Naive thymus-derived CD8-positive, alpha-beta T cell (primary cell): ENCODE measurements around the gene CHSY1. TPM values are rescaled to one million over a fixed set of nuclear protein-coding genes. Genes with fewer than 3 reads are reported as not detected.

Source experiments
- ATAC-seq, 2 donors: fragments of 150-1000 bp; cut with Tn5 transposase in 1 of 2; sonication (Bioruptor Pico), chemical (Tn5 transposase) in 1 of 2; 1 replicate in 1 of 2; 2 replicates in 1 of 2; pipeline ENCODE4 v1.10.0; 2021; ENCODE audit warnings: mild to moderate bottlenecking in 2 of 2, moderate library complexity in 2 of 2
- POLR2A ChIA-PET: fragments of 350-600 bp; sonication (Branson Sonifier 250); formaldehyde crosslinking; loops from one replicate; lab custom pipeline; 2021; ENCODE audit warnings: antibody characterized with exemption; lab: Charles Lee
- DNase-seq, 10 donors: peaks; one replicate each; pipeline versions ENCODE4 v3.0.0 to v3.0.0-alpha.2; 2020 to 2022
- H3K27ac Mint-ChIP-seq, 10 donors: one replicate each; pipeline ENCODE4 v1.8.0; 2020 to 2022; ENCODE audit warnings: mild to moderate bottlenecking in 10 of 10, mixed read lengths in 10 of 10, moderate library complexity in 4 of 10, inconsistent platforms in 1 of 10
- H3K27me3 Mint-ChIP-seq, 5 donors: one replicate each; pipeline ENCODE4 v1.8.0; 2021 to 2022; ENCODE audit warnings: mixed read lengths in 5 of 5
- H3K36me3 Mint-ChIP-seq, 3 donors: one replicate each; pipeline ENCODE4 v1.8.0; 2020 to 2022; ENCODE audit warnings: mixed read lengths in 3 of 3, mild to moderate bottlenecking in 2 of 3, inconsistent platforms in 1 of 3
- H3K4me1 Mint-ChIP-seq, 4 donors: one replicate each; pipeline ENCODE4 v1.8.0; 2021 to 2022; ENCODE audit warnings: mixed read lengths in 4 of 4
- H3K4me3 Mint-ChIP-seq, 10 donors: one replicate each; pipeline ENCODE4 v1.8.0; 2020 to 2022; ENCODE audit warnings: mild to moderate bottlenecking in 10 of 10, mixed read lengths in 10 of 10, moderate library complexity in 6 of 10, inconsistent platforms in 1 of 10
- H3K9me3 Mint-ChIP-seq, 9 donors: one replicate each; pipeline ENCODE4 v1.8.0; 2020 to 2022; ENCODE audit warnings: mixed read lengths in 9 of 9, mild to moderate bottlenecking in 3 of 9, inconsistent platforms in 1 of 9, moderate library complexity in 1 of 9
- polyA plus RNA-seq, 3 donors: library from polyadenylated mRNA; unstranded; fragments of 300-500 nt; fragmentation: Illumina TruSeq; gene quantifications; one replicate each; pipeline ENCODE4 v1.2.3, GENCODE V29; 2021
- total RNA-seq, 8 experiments: library from RNA in 2 of 8; stranded (reverse) in 2 of 8; gene quantifications; one replicate each; pipeline ENCODE4 v1.2.3 and lab custom pipeline; 2021 to 2026

Gene CHSY1
- total and polyA plus RNA-seq, 5 experiments from 2014 or later = 0.96 to 12.9 (median 1.7) TPM

DNA sequence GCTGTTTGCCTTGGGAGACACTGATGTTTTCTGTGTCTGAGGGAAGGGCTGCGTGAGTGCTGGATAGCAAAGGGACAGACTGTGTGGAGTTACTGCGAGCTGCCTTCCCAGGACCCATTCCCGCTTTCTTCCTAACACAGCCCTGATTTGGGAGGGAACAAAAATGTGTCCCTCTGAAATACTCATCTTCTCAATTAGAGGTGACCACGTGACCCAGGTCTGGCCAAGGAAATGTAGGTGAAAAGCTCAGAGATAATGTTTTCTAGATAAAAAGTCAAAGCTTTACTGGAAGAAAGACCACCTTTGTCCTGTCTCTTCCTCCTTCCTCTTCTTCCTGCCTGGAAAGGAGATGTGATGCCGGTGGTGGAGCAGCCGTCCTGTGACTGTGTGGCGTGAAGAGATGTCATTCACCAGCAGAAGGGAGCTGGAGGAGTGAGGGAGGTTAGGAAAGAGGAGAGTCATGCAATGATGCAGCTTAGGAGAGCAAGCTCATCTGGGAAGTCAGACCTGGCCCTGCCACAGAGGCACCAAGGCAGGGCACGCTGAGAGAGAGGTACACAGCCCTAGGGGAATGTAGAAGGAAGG is 105.6 kb downstream of the CHSY1 start:
- Mint-ChIP-seq H3K4me1 (peaks cover 2 to 12% (median 8%) of the 10 kb centered on the region in 4 donors), H3K27ac (no peak overlapping the region), H3K4me3 (no peak overlapping the region), H3K27me3 (no peaks in the 10 kb centered on the region), H3K9me3 (no peaks in the 10 kb centered on the region), H3K36me3 (no peaks in the 10 kb centered on the region)
- no peak for ATAC-seq
- POLR2A ChIA-PET = no interaction called here
- DNase-seq = no peak

DNA sequence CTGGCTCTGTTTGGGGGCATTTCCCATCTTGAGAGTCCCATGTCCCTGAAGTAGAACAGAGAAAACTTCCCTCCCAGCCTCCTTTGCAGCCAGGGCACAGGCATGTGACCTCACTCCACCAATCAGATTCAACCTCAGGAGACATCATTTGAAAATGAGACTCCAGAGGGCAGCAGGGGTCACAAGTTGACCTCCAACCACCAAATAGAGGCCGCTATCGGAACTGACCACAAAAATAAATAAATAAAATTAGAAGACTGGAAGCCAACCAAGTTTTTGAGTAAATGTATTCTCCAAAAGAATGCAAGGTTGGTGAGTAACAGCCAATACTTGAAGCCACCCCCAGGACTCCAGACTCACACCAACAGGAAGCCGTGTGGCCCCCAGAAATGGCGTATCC is 106.5 kb downstream of the CHSY1 start:
- H3K27ac Mint-ChIP-seq = no peak overlapping the region
- POLR2A ChIA-PET = no interaction called here
- H3K36me3 Mint-ChIP-seq = no peaks in the 10 kb centered on the region
- H3K4me3 Mint-ChIP-seq = no peak overlapping the region
- peaks cover 0 to 8% (median 5%) of the 10 kb centered on the region in 4 donors for H3K4me1 Mint-ChIP-seq
- no peak for ATAC-seq
- H3K9me3 Mint-ChIP-seq = no peaks in the 10 kb centered on the region
- H3K27me3 Mint-ChIP-seq = no peaks in the 10 kb centered on the region
- DNase-seq = no peak

GRCh38 chr15:101143321-101143720 is 108.5 kb downstream of the CHSY1 start:
- no peaks in the 10 kb centered on the region for H3K9me3 Mint-ChIP-seq
- ATAC-seq (no peak), DNase-seq (no peak)
- peaks cover 0 to 14% (median 4%) of the 10 kb centered on the region in 4 donors for H3K4me1 Mint-ChIP-seq
- H3K36me3 Mint-ChIP-seq = no peaks in the 10 kb centered on the region
- H3K4me3 Mint-ChIP-seq = no peak overlapping the region
- no peak overlapping the region for H3K27ac Mint-ChIP-seq
- H3K27me3 Mint-ChIP-seq = no peaks in the 10 kb centered on the region
- POLR2A ChIA-PET = no interaction called here

DNA sequence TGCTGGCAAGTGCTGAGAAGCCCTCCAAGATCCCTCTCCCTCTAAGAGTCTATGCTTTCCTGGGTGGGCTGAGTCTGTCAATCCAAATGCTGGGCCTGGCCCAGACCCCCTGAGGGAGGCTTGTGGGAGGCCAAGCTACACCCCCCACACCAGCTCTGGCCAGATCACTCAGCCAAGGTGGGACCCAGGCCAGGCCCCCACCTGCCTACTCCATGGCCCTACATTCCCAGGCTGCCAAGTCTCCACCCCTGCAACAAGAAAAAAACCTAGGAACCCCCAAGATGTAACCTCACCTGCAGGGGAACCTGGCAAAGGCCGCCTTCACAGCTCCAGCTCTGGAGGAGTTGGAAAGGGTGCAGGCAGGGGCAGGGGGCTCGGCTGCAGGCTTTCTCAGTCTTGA is 109.1 kb downstream of the CHSY1 start:
- Mint-ChIP-seq H3K27ac (no peak overlapping the region), H3K4me3 (no peak overlapping the region), H3K9me3 (no peaks in the 10 kb centered on the region), H3K36me3 (no peaks in the 10 kb centered on the region), H3K4me1 (peaks cover 2 to 18% (median 6%) of the 10 kb centered on the region in 4 donors), H3K27me3 (no peaks in the 10 kb centered on the region)
- ATAC-seq (no peak), DNase-seq (no peak)
- POLR2A ChIA-PET = interaction anchor here (0.6 kb wide), 1 partner anchor 94 kb away, joined by 4 read pairs; no protein-coding TSS in a partner anchor

DNA sequence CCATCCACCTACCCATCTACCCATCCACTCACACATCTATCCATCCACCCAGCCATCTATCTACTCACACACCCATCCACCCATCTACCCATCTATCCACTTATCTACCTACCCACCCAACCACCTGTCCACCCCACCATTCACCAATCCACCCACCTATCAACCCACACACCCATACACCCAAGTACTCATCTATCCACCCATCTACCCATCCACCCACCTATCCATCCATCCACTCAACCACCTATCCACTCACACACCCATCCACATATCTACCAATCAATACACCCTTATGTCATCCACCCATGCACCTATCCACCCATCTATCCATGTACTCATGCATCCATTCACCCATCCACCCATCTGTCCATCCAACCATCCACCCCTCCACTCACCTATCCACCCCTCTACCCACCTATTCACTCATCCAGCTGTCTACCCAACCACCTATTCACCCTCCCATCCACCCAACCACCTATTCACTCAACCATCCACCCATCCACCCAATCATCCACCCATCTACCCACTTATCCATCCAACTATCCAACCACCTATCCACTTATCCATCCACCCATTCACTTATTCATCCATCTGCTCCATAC is 109.8 kb downstream of the CHSY1 start:
- DNase-seq (no peak), ATAC-seq (no peak)
- Mint-ChIP-seq H3K27ac (no peak overlapping the region), H3K27me3 (no peaks in the 10 kb centered on the region), H3K36me3 (no peaks in the 10 kb centered on the region), H3K4me1 (peaks cover 9 to 25% (median 13%) of the 10 kb centered on the region in 4 donors), H3K4me3 (peak overlapping the region in 1 of 10 donors; percentile 10), H3K9me3 (no peaks in the 10 kb centered on the region)
- POLR2A ChIA-PET = no interaction called here

DNA sequence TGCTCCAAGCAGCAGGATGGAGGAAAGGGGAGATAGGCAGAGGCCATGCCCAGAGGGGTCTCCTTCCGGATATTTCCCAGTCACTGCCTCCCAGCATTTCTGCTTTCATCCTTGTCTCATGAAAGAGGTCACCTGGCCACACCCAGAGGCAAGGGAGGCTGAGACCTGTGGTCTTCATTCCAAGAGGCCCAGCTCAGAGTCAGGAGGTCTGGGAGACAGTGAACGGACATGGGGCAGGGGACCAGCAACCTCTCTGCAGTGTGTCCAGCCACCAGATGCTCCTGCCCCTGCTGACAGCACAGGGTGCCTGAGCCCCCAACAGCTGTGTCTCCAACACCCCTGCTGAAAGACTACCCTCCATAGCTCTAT is 111.2 kb downstream of the CHSY1 start:
- no peak overlapping the region for H3K27ac Mint-ChIP-seq
- POLR2A ChIA-PET = no interaction called here
- peaks cover 0 to 1% (median 0%) of the 10 kb centered on the region in 9 donors for H3K9me3 Mint-ChIP-seq
- DNase-seq (no peak), ATAC-seq (no peak)
- H3K4me3 Mint-ChIP-seq = no peak overlapping the region
- H3K4me1 Mint-ChIP-seq = peaks cover 16 to 38% (median 24%) of the 10 kb centered on the region in 4 donors
- H3K36me3 Mint-ChIP-seq = no peaks in the 10 kb centered on the region
- H3K27me3 Mint-ChIP-seq = no peaks in the 10 kb centered on the region

DNA sequence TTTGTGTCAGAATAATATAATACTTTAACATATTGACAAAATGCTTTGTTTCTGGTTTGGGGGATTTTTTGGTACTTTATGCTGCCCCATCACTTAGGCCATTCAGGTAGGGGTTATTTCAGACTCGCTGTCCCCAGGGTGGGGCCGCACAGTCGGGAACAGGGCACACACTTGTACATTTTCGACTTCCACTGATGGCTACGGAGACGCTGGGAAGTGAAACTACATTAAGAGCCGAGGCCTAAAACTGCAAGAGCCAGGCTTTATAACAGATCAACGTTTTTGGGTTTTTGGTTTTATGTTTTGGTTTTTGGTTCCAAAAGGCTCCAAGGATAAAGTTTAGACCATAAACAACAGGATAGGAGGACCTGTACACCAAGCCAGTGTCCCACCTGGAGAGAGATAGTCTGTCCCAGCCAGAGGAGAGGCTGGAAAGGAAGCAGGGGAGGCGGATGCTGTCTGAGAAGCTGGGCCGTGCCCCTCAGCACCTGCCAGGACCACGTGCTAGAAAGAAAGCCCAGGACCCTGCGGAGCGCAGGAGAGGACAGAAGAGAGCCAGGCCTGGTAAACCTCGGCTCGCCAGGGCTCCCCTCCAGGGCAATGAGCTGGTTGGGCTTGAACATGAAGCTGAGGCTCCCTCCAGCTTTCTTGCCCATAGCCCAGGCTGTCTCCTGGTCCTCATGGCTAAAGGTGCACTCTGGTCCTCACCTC is 111.7 kb downstream of the CHSY1 start:
- Mint-ChIP-seq H3K4me3 (no peak overlapping the region), H3K4me1 (peaks cover 20 to 44% (median 30%) of the 10 kb centered on the region in 4 donors), H3K36me3 (no peaks in the 10 kb centered on the region), H3K27me3 (no peaks in the 10 kb centered on the region), H3K9me3 (peaks cover 0 to 2% (median 0%) of the 10 kb centered on the region in 9 donors), H3K27ac (no peak overlapping the region)
- ATAC-seq (no peak), DNase-seq (no peak)
- POLR2A ChIA-PET = no interaction called here

DNA sequence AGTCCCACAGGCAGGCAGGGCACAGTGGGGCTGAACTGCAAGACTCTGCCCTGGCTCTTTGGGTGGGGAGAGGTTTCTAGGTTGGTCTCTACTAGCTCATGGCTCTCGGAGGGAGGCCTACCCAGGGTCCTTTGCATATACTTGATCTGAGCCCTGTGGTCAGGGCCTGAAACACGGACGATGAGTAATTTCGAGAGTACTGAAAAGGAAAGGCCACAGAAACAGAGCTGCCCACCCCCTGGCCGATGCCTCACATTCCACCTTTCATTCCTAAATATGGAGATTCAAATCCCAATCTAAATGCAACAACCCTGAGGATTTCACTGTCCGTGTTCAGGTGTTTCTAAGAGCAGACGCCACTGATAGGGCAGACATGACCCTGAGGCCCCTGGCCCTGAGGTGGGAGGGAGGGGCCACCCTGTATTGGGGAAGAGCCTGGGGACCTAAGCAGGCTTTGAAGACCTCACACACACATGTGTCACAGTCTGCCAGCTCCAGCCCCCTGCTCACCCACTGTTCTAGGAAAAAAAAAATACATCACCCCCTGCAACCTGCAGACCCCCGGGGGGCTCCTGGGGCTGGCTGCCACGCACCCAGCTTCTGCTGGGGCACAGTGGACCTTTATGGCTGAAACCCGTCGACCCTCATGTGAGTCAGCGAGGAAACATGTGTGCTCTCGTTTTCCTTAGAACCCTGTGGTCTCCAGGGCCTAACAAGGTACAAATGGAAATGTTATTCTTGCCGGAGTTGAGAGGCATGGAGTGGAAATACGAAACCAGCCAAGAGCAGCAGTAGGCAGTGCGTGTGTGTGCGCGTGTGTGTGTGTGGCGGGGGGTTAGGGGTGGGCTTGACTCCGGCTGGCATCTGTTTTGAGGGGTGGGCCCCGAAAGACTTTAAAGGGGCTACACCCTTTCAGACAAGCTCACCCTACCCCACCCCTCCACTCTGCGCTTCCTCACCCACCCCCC is 112.7 kb downstream of the CHSY1 start:
- H3K27ac Mint-ChIP-seq = peak overlapping the region in 3 of 10 donors; percentile 28 to 51 (median 31)
- POLR2A ChIA-PET = interaction anchor here (0.6 kb wide), 1 partner anchor 47 kb away, joined by 3 read pairs; no protein-coding TSS in a partner anchor
- no peaks in the 10 kb centered on the region for H3K36me3 Mint-ChIP-seq
- H3K4me3 Mint-ChIP-seq = no peak overlapping the region
- peaks cover 0 to 4% (median 0%) of the 10 kb centered on the region in 9 donors for H3K9me3 Mint-ChIP-seq
- H3K27me3 Mint-ChIP-seq = no peaks in the 10 kb centered on the region
- ATAC-seq = no peak
- H3K4me1 Mint-ChIP-seq = peaks cover 20 to 44% (median 30%) of the 10 kb centered on the region in 4 donors
- no peak for DNase-seq

- POLR2A ChIA-PET = no interaction called here
Measured at GRCh38 chr15:101138086-101138660, 113.7 kb downstream of the CHSY1 start.

GRCh38 chr15:101137312-101137940 is 114.4 kb downstream of the CHSY1 start:
- H3K9me3 Mint-ChIP-seq = peaks cover 0 to 4% (median 0%) of the 10 kb centered on the region in 9 donors
- peak overlapping the region in 6 of 10 donors; percentile 14 to 60 (median 44) for H3K4me3 Mint-ChIP-seq
- peak overlapping the region in 7 of 10 donors; percentile 26 to 83 (median 63) for H3K27ac Mint-ChIP-seq
- H3K4me1 Mint-ChIP-seq = peaks cover 22 to 44% (median 30%) of the 10 kb centered on the region in 4 donors
- peak in 1 of 10 donors; percentile 9 for DNase-seq
- H3K36me3 Mint-ChIP-seq = no peaks in the 10 kb centered on the region
- H3K27me3 Mint-ChIP-seq = no peaks in the 10 kb centered on the region
- ATAC-seq = peak in 1 of 2 donors; percentile 75
- POLR2A ChIA-PET = no interaction called here

More at GRCh38 chr15:101138086-101138660, 113.7 kb downstream of the CHSY1 start:
- no peaks in the 10 kb centered on the region for H3K36me3 Mint-ChIP-seq
- H3K9me3 Mint-ChIP-seq = peaks cover 0 to 4% (median 0%) of the 10 kb centered on the region in 9 donors
- H3K4me3 Mint-ChIP-seq = peak overlapping the region in 1 of 10 donors; percentile 9
- H3K4me1 Mint-ChIP-seq = peaks cover 22 to 44% (median 30%) of the 10 kb centered on the region in 4 donors
- no peaks in the 10 kb centered on the region for H3K27me3 Mint-ChIP-seq
- no peak for ATAC-seq
- peak overlapping the region in 1 of 10 donors; percentile 28 for H3K27ac Mint-ChIP-seq
- DNase-seq = no peak

- peak overlapping the region in 6 of 10 donors; percentile 33 to 83 (median 62) for H3K27ac Mint-ChIP-seq
- POLR2A ChIA-PET = no interaction called here
- H3K9me3 Mint-ChIP-seq = peaks cover 0 to 4% (median 0%) of the 10 kb centered on the region in 9 donors
- peaks cover 22 to 44% (median 30%) of the 10 kb centered on the region in 4 donors for H3K4me1 Mint-ChIP-seq
- H3K36me3 Mint-ChIP-seq = peaks cover 0 to 1% (median 0%) of the 10 kb centered on the region in 3 donors
- peak overlapping the region in 4 of 10 donors; percentile 14 to 60 (median 50) for H3K4me3 Mint-ChIP-seq
- no peaks in the 10 kb centered on the region for H3K27me3 Mint-ChIP-seq
- DNase-seq (no peak), ATAC-seq (no peak)
Measured at GRCh38 chr15:101136381-101137268, 115.2 kb downstream of the CHSY1 start.
